Natural killer cell (primary cell): ENCODE measurements around the gene ARHGEF37. TPM values are rescaled to one million over a fixed set of nuclear protein-coding genes. Genes with fewer than 3 reads are reported as not detected.
"Not testable (repeated sequence)": the region's sequence is repeated elsewhere in the genome, so short reads cannot be mapped to it uniquely, and the experiment has no call there.

ENCODE experiments used
- ATAC-seq, 3 donors: fragments of 150-1000 bp in 2 of 3; fragments of 200-7000 bp in 1 of 3; cut with Tn5 transposase; 1 replicate in 1 of 3; 2 replicates in 2 of 3; pipeline ENCODE4 v1.10.0; 2021; ENCODE audit warnings: mild to moderate bottlenecking in 2 of 3, moderate library complexity in 2 of 3
- DNase-seq, 2 donors: peaks; one replicate each; pipeline versions ENCODE4 v3.0.0 to v3.0.0-alpha.2; 2013 to 2021; ENCODE audit warnings: mixed read lengths in 1 of 2
- H3K27ac ChIP-seq: one replicate; pipeline ENCODE4 v1.5.1; 2013; ENCODE audit warnings: mild to moderate bottlenecking, low read length
- H3K27me3 ChIP-seq: one replicate; pipeline ENCODE4 v1.6.1; 2013; ENCODE audit warnings: low read length; ENCODE audit not compliant: control insufficient read depth, insufficient read depth
- H3K36me3 ChIP-seq: one replicate; pipeline ENCODE4 v1.6.1; 2013; ENCODE audit warnings: low read length; ENCODE audit not compliant: control insufficient read depth, insufficient read depth
- H3K4me1 ChIP-seq: one replicate; pipeline ENCODE4 v1.6.1; 2013; ENCODE audit warnings: low read length; ENCODE audit not compliant: control insufficient read depth, insufficient read depth
- H3K4me3 ChIP-seq: one replicate; pipeline ENCODE4 v1.5.1; 2013; ENCODE audit warnings: low read length
- H3K9me3 ChIP-seq: one replicate; pipeline ENCODE4 v1.6.1; 2013; ENCODE audit warnings: low read length; ENCODE audit not compliant: control insufficient read depth, insufficient read depth
- H3K27ac Mint-ChIP-seq, 2 donors: one replicate each; pipeline ENCODE4 v1.8.0; 2022; ENCODE audit warnings: mild to moderate bottlenecking in 2 of 2, mixed read lengths in 2 of 2, moderate library complexity in 1 of 2
- H3K27me3 Mint-ChIP-seq, 2 donors: one replicate each; pipeline ENCODE4 v1.8.0; 2022; ENCODE audit warnings: low read depth in 2 of 2, mixed read lengths in 2 of 2
- H3K36me3 Mint-ChIP-seq: one replicate; pipeline ENCODE4 v1.8.0; 2022; ENCODE audit warnings: mixed read lengths
- H3K4me1 Mint-ChIP-seq, 2 donors: one replicate each; pipeline ENCODE4 v1.8.0; 2022; ENCODE audit warnings: mixed read lengths in 2 of 2
- H3K4me3 Mint-ChIP-seq: one replicate; pipeline ENCODE4 v1.8.0; 2022; ENCODE audit warnings: mild to moderate bottlenecking, moderate library complexity, mixed read lengths
- H3K9me3 Mint-ChIP-seq, 2 donors: one replicate each; pipeline ENCODE4 v1.8.0; 2022; ENCODE audit warnings: mixed read lengths in 2 of 2
- CTCF ChIP-seq: fragments of 200-600 bp; IDR thresholded peaks from one replicate; pipeline ENCODE4 v1.8.0; 2022; ENCODE audit warnings: antibody characterized with exemption
- WGBS: methylation state at CpG from one replicate; pipeline ENCODE4 v1.1.7; 2013; ENCODE audit warnings: missing lambda C conversion rate; ENCODE audit not compliant: insufficient coverage; 5-methylcytosine and 5-hydroxymethylcytosine counted together
- intact Hi-C: fragments of 100-400 bp; cut with micrococcal nuclease; formaldehyde crosslinking; loops from one replicate; pipeline ENCODE4 v1.14.2; 2022
- total RNA-seq, 4 donors: library from RNA; stranded (reverse); fragments of 120-200 nt in 1 of 4; gene quantifications; one replicate each; pipeline versions ENCODE4 v1.2.3 to v1.2.4, GENCODE V29; 2013 to 2022

ARHGEF37 gene
- total RNA-seq, 3 donors from 2014 or later (not counting 1 experiment from before 2014, with no cell fraction given) = 0.61 to 2.6 TPM; not detected in 1

- ATAC-seq (no peak), DNase-seq (no peak)
- TF ChIP-seq CTCF = no peak
- 93% methylated on average over 9 of the region's 9 CpGs for WGBS
- peaks cover 0 to 2% of the 10 kb centered on the region in 2 donors for H3K27me3 Mint-ChIP-seq
- Histone ChIP-seq H3K36me3 (no peaks in the 10 kb centered on the region), H3K4me1 (no peaks in the 10 kb centered on the region), H3K27ac (no peak overlapping the region), H3K27me3 (no peaks in the 10 kb centered on the region), H3K9me3 (no peaks in the 10 kb centered on the region), H3K4me3 (no peak overlapping the region)
- intact Hi-C loops = no loop called here
- no peak overlapping the region for H3K4me3 Mint-ChIP-seq
- no peak overlapping the region for H3K27ac Mint-ChIP-seq
- H3K36me3 Mint-ChIP-seq = no peaks in the 10 kb centered on the region
- no peaks in the 10 kb centered on the region for H3K9me3 Mint-ChIP-seq
- H3K4me1 Mint-ChIP-seq = no peaks in the 10 kb centered on the region
Measured at GRCh38 chr5:149645236-149645635, 63.9 kb downstream of the ARHGEF37 start.

DNA sequence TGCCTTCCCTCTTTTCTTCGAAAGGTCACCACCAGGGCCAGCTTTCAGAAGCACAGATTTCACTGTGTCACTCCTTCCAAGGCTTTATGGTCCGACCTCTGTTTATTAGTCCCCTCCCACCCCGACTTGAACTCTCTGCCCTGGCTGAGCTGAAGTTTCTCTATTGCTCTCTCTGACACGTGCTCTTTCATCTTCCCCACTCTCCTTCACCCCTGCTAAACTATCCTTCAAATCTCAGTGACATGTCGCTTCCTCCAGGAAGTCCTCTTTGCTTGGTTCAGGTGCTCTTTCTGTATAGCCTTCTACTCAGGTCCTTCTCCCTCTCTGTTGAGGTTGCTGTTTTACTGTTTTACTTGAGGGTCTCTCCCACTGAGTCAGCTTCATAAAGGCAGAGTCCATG lies 64.4 kb downstream of the ARHGEF37 start:
- H3K27ac ChIP-seq = no peak overlapping the region
- H3K9me3 Mint-ChIP-seq = no peaks in the 10 kb centered on the region
- no peaks in the 10 kb centered on the region for H3K4me1 Mint-ChIP-seq
- no peaks in the 10 kb centered on the region for H3K36me3 ChIP-seq
- no peak overlapping the region for H3K27ac Mint-ChIP-seq
- DNase-seq = no peak
- H3K27me3 ChIP-seq = no peaks in the 10 kb centered on the region
- no peak overlapping the region for H3K4me3 Mint-ChIP-seq
- H3K9me3 ChIP-seq = no peaks in the 10 kb centered on the region
- 77% methylated on average over 5 of the region's 5 CpGs for WGBS
- intact Hi-C loops = no loop called here
- H3K4me1 ChIP-seq = no peaks in the 10 kb centered on the region
- no peak for ATAC-seq
- H3K36me3 Mint-ChIP-seq = no peaks in the 10 kb centered on the region
- peaks cover 0 to 2% of the 10 kb centered on the region in 2 donors for H3K27me3 Mint-ChIP-seq
- no peak for TF ChIP-seq CTCF
- no peak overlapping the region for H3K4me3 ChIP-seq

GRCh38 chr5:149646564-149646963 lies 65.3 kb downstream of the ARHGEF37 start:
- Mint-ChIP-seq H3K27me3 (peaks cover 0 to 2% of the 10 kb centered on the region in 2 donors), H3K36me3 (no peaks in the 10 kb centered on the region), H3K4me3 (no peak overlapping the region), H3K27ac (no peak overlapping the region), H3K9me3 (no peaks in the 10 kb centered on the region), H3K4me1 (no peaks in the 10 kb centered on the region)
- Histone ChIP-seq H3K4me1 (no peaks in the 10 kb centered on the region), H3K27me3 (no peaks in the 10 kb centered on the region), H3K36me3 (no peaks in the 10 kb centered on the region), H3K4me3 (no peak overlapping the region), H3K9me3 (no peaks in the 10 kb centered on the region), H3K27ac (no peak overlapping the region)
- DNase-seq (peak in 1 of 2 donors; percentile 60), ATAC-seq (no peak)
- WGBS = 79% methylated on average over 9 of the region's 9 CpGs
- no peak for TF ChIP-seq CTCF
- intact Hi-C loops = no loop called here

GRCh38 chr5:149647334-149647733 lies 66.0 kb downstream of the ARHGEF37 start:
- no peaks in the 10 kb centered on the region for H3K4me1 ChIP-seq
- intact Hi-C loops = no loop called here
- no peaks in the 10 kb centered on the region for H3K9me3 ChIP-seq
- H3K27ac Mint-ChIP-seq = no peak overlapping the region
- no peaks in the 10 kb centered on the region for H3K36me3 ChIP-seq
- no peaks in the 10 kb centered on the region for H3K9me3 Mint-ChIP-seq
- WGBS = 87% methylated on average over 3 of the region's 3 CpGs
- no peaks in the 10 kb centered on the region for H3K36me3 Mint-ChIP-seq
- no peaks in the 10 kb centered on the region for H3K4me1 Mint-ChIP-seq
- TF ChIP-seq CTCF = no peak
- DNase-seq = no peak
- H3K27me3 ChIP-seq = no peaks in the 10 kb centered on the region
- H3K27ac ChIP-seq = no peak overlapping the region
- peak in 1 of 3 donors; percentile 12 for ATAC-seq
- peaks cover 0 to 2% of the 10 kb centered on the region in 2 donors for H3K27me3 Mint-ChIP-seq
- no peak overlapping the region for H3K4me3 Mint-ChIP-seq
- H3K4me3 ChIP-seq = no peak overlapping the region

GRCh38 chr5:149648464-149649393 lies 67.4 kb downstream of the ARHGEF37 start:
- H3K4me3 Mint-ChIP-seq, H3K9me3 Mint-ChIP-seq, H3K36me3 Mint-ChIP-seq, H3K4me1 Mint-ChIP-seq, H3K27ac Mint-ChIP-seq, H3K27ac ChIP-seq, DNase-seq, H3K27me3 ChIP-seq, H3K36me3 ChIP-seq, H3K27me3 Mint-ChIP-seq, intact Hi-C loops, H3K9me3 ChIP-seq, H3K4me1 ChIP-seq, H3K4me3 ChIP-seq: not testable (repeated sequence)
- WGBS = 93% methylated on average over 5 of the region's 6 CpGs
- ATAC-seq = peak in 2 of 3 donors; percentile 33 to 56
